HG03575 (cell line): ENCODE measurements around the gene SPEM3.

Experiments
- ATAC-seq: cut with Tn5 transposase; IDR thresholded peaks from one replicate; pipeline ENCODE4 v1.9.1; 2021; ENCODE audit not compliant: unreplicated experiment, insufficient number of reproducible peaks, low FRiP score; ENCODE audit errors: extremely low read depth

The SPEM3 gene

GRCh38 chr17:7428557-7428956 lies at the start of gene SPEM3:
Gene SPEM3, plus strand, starts transcription at chr17:7428857. Its CDS starts 46 bp downstream, at chr17:7428903.
- ATAC-seq, result no peak

GRCh38 chr17:7379134-7379533 lies 49.5 kb upstream of the SPEM3 start:
- ATAC-seq, result no peak

GRCh38 chr17:7380321-7380720 lies 48.3 kb upstream of the SPEM3 start:
- no peak for ATAC-seq

- ATAC-seq, result no peak
Measured at GRCh38 chr17:7380855-7381683, 47.6 kb upstream of the SPEM3 start, which contains the start of gene TNK1. Gene TNK1, plus strand, starts transcription at chr17:7381089. Its CDS starts 1,838 bp downstream, at chr17:7382927.

GRCh38 chr17:7382901-7383300 lies 45.8 kb upstream of the SPEM3 start:
- ATAC-seq, result no peak

- no peak for ATAC-seq
Measured at GRCh38 chr17:7383371-7383741, 45.3 kb upstream of the SPEM3 start.

- ATAC-seq, result no peak
Measured at GRCh38 chr17:7383742-7384488, 44.7 kb upstream of the SPEM3 start.

- ATAC-seq, result no peak
Measured at GRCh38 chr17:7384489-7385081, 44.1 kb upstream of the SPEM3 start.

- ATAC-seq, result no peak
Measured at GRCh38 chr17:7388856-7389255, 39.8 kb upstream of the SPEM3 start.

- ATAC-seq, result no peak
Measured at GRCh38 chr17:7389924-7390910, 38.4 kb upstream of the SPEM3 start.

- no peak for ATAC-seq
Measured at GRCh38 chr17:7391307-7391706, 37.4 kb upstream of the SPEM3 start.

GRCh38 chr17:7392696-7393612 lies 35.7 kb upstream of the SPEM3 start:
- no peak for ATAC-seq

GRCh38 chr17:7393613-7394451 lies 34.8 kb upstream of the SPEM3 start:
- ATAC-seq, result no peak

GRCh38 chr17:7394452-7395191 lies 34.0 kb upstream of the SPEM3 start, which contains the start of gene PLSCR3:
Gene PLSCR3, minus strand, starts transcription at chr17:7394525. Its CDS starts 415 bp downstream, at chr17:7394110.
- no peak for ATAC-seq

GRCh38 chr17:7396147-7396546 lies 32.5 kb upstream of the SPEM3 start:
- ATAC-seq, result no peak

GRCh38 chr17:7398612-7399011 lies 30.0 kb upstream of the SPEM3 start:
- ATAC-seq, result no peak
